Measurements from ENCODE around the gene ACAA1.
"Not testable (repeated sequence)": the region's sequence is repeated elsewhere in the genome, so short reads cannot be mapped to it uniquely, and the experiment has no call there.

GRCh38 chr3:38087278-38087677, 49.6 kb downstream of the ACAA1 start:
- TF ChIP-seq CTCF (IDR thresholded peaks at IDR 0.05); POLR2AphosphoS5 (IDR thresholded peaks at IDR 0.05; ENCODE audit: low read depth, low read length); REST (IDR thresholded peaks at IDR 0.05; ENCODE audit: insufficient read depth in 1 of 2, low read depth in 2 of 2, low read length in 1 of 2): not testable (repeated sequence)
